HL-60/S4 (cell line): ENCODE measurements around the gene CDK16.

Experiments used
- in situ Hi-C: fragments of 300-500 bp; cut with MboI; formaldehyde crosslinking; loops from 2 replicates; pipeline ENCODE4 v1.14.3; 2022; ENCODE audit warnings: low sequenced_read_pairs

CDK16 gene

GRCh38 chrX:47218280-47218919, at the start of gene CDK16:
TSS of gene CDK16 (plus strand) at chrX:47218681. CDS start at chrX:47223558, 4,877 bp downstream.
- in situ Hi-C loops = loop anchor here (25.0 kb wide), 1 partner anchor 294 kb away; no protein-coding TSS in a partner anchor

- in situ Hi-C loops = no loop called here
These were observed 49.2 kb upstream of the CDK16 start for GRCh38 chrX:47169273-47169672.

GRCh38 chrX:47169726-47170515, 48.6 kb upstream of the CDK16 start:
- in situ Hi-C loops = no loop called here

- in situ Hi-C loops = no loop called here
These were observed 47.4 kb upstream of the CDK16 start for GRCh38 chrX:47170861-47171692.

GRCh38 chrX:47171996-47172395, 46.5 kb upstream of the CDK16 start:
- in situ Hi-C loops = no loop called here

- in situ Hi-C loops = no loop called here
These were observed 45.9 kb upstream of the CDK16 start for GRCh38 chrX:47172549-47172948.

- in situ Hi-C loops = no loop called here
These were observed 45.3 kb upstream of the CDK16 start for GRCh38 chrX:47172971-47173792.

- in situ Hi-C loops = no loop called here
These were observed 44.1 kb upstream of the CDK16 start for GRCh38 chrX:47174376-47174775.

- in situ Hi-C loops = no loop called here
These were observed 43.5 kb upstream of the CDK16 start for GRCh38 chrX:47174846-47175587.

GRCh38 chrX:47175588-47175980, 42.9 kb upstream of the CDK16 start:
- in situ Hi-C loops = no loop called here

GRCh38 chrX:47176101-47176740, 42.3 kb upstream of the CDK16 start:
- in situ Hi-C loops = no loop called here

- in situ Hi-C loops = no loop called here
These were observed 41.4 kb upstream of the CDK16 start for GRCh38 chrX:47177079-47177478.

GRCh38 chrX:47178337-47178736, 40.1 kb upstream of the CDK16 start:
- in situ Hi-C loops = no loop called here

- in situ Hi-C loops = no loop called here
These were observed 39.1 kb upstream of the CDK16 start for GRCh38 chrX:47179221-47179927.

- in situ Hi-C loops = no loop called here
These were observed 38.6 kb upstream of the CDK16 start for GRCh38 chrX:47179928-47180255.

GRCh38 chrX:47180346-47180745, 38.1 kb upstream of the CDK16 start:
- in situ Hi-C loops = no loop called here

GRCh38 chrX:47181301-47181700, 37.2 kb upstream of the CDK16 start:
- in situ Hi-C loops = no loop called here

GRCh38 chrX:47182106-47182700, 36.3 kb upstream of the CDK16 start:
- in situ Hi-C loops = no loop called here

- in situ Hi-C loops = no loop called here
These were observed 34.0 kb upstream of the CDK16 start for GRCh38 chrX:47184486-47184885.
